Hematopoietic multipotent progenitor cell (in vitro differentiated cells): ENCODE results near the gene ACAP1. TPM values are rescaled to one million over a fixed set of nuclear protein-coding genes. Genes with fewer than 3 reads are reported as not detected.
"Not testable (repeated sequence)": the region's sequence is repeated elsewhere in the genome, so short reads cannot be mapped to it uniquely, and the experiment has no call there.

ENCODE experiments used
- DNase-seq, 3 donors: peaks; one replicate each; pipeline ENCODE4 v3.0.0-alpha.2; 2011 to 2015; ENCODE audit warnings: low read depth in 2 of 3, low spot score in 2 of 3
- total RNA-seq: library from RNA; depleted of rRNA; stranded (reverse); fragments of >200 nt; gene quantifications from one replicate; pipeline ENCODE4 v1.2.3, GENCODE V29; 2012

Gene ACAP1
- total RNA-seq, 1 donor: 109 TPM

- DNase-seq: no peak
These were observed 16.7 kb downstream of the ACAP1 start for GRCh38 chr17:7352910-7353635.

DNA sequence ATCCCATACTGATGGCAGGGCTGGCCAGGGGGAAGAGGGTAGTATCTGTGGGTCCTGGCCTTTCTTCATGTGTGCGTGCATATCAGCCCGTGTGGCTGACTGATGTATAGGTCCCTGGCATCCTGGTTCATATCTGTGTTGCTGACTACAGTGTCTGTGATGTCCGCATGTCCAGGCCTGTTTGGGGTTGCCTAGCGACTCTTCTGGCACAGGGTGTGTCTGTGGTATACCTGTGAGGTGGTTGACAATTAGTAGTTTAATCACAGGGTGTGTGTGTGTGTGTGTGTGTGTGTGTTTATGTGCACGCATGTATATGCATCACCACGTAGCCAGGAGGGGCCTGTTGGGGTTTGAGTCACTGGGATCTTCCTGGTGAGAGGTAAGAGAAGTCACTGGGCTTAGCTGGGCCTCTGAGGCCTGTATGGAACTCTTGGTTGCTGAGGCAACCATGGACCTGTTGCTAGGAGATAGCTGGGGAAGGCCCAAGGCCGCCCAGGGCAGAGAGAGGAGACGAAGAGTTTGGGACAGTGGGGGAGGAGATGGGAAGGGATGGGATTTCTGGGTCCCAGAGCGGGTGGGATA is 18.0 kb downstream of the ACAP1 start:
- no peak for DNase-seq

DNA sequence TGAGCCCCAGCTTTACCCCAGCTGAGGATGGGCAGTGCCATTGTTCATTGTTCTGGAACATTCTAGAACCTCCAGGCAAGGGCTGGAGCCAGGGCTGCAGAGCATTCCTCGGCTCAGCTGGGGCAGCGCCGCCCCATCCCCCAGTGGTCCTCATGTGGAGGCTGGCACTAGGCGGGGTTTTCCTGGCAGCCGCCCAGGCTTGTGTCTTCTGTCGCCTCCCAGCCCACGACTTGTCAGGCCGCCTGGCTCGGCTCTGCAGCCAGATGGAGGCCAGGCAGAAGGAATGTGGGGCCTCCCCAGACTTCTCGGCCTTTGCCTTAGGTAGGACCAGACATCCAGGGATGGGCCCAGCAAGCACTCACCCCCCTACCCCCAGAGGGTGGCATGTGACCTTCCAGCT is 18.7 kb downstream of the ACAP1 start, which contains the start of gene TMEM95:
Gene TMEM95 (plus strand): TSS at position 104 of the 400 bp plus-strand sequence. CDS start 49 bp downstream, at position 153.
- DNase-seq: no peak

DNA sequence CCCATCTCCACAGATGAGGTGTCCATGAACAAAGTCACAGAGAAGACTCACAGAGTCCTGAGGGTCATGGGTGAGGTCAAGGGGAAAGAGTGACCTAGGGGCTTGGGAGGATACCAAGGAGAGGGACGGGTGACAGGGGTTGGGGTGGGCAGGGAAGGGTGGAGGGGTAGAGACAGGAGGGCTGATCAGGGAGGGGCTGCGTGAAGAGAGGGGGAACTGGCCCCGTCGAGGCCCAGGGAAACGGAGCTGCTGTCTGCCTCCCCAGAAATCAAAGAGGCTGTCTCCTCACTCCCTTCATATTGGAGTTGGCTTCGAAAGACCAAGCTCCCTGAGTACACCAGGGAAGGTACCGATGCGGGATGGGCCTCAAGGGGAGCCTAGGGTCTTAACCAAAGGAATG is 19.2 kb downstream of the ACAP1 start:
- no peak for DNase-seq

DNA sequence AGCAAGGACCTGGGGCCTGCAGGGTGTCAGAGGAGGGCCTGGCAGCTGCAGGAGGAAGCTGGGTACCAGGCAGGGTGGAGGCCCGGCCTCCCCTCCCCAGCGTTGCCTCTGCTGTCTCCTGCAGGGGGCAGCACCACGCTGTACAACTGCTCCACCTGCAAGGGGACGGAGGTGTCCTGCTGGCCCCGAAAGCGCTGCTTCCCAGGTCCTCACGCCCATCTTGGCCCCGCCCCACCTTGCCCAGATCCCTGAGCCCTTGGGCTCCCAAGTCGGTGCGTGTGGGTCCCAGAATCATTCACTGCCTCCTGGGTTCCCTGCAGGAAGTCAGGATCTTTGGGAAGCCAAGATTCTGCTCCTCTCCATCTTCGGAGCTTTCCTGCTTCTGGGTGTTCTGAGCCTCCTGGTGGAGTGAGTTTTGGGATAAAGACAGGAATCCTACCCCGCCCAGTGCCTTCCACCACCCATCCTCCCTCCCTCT is 19.8 kb downstream of the ACAP1 start:
- DNase-seq: peak; percentile 65 to 89 (median 82)

- no peak for DNase-seq
These were observed 20.4 kb downstream of the ACAP1 start for GRCh38 chr17:7356756-7357155.

DNA sequence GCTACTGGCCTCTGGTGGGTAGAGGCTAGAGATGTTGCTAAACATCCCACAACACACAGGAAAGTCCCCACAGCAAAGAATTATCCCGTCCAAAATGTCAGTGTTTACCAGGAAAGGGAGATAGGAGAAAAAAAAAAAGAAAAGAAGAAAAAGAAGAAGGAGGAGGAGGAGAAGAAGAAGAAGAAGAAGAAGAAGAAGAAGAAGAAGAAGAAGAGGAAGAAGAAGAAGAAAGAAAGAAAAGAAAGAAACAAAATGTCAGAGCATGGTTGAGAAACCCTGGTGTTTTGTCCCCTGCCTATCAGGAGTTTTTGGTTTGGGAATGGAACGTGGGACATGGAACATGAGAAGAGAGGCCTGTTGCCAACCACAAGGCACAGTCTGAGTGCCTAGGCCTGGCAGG is 21.1 kb downstream of the ACAP1 start:
- DNase-seq: no peak

GRCh38 chr17:7361906-7362305 is 25.6 kb downstream of the ACAP1 start:
- no peak for DNase-seq

GRCh38 chr17:7363311-7363710 is 27.0 kb downstream of the ACAP1 start:
- no peak for DNase-seq

GRCh38 chr17:7365963-7366362 is 29.6 kb downstream of the ACAP1 start:
- not testable (repeated sequence) for DNase-seq

DNA sequence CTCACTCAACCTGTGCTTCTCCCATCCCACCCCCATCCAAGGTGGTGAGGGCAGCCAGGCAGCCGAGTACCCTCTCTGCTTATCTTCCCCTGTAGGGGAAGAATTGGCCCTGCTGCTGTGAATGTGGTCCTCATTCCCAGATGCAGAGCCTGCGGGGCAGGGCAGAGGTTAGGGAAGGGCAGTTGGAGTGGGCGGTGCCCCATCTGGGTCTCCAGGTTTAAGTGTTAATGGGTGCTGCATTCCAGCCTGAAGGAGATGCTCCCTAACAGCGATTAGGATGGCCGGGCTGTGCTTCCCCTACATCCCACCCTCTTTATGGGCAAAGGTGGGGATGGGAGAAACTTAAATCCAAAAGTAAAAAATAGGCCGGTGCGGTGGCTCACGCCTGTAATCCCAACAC is 30.8 kb downstream of the ACAP1 start:
- DNase-seq: no peak

DNA sequence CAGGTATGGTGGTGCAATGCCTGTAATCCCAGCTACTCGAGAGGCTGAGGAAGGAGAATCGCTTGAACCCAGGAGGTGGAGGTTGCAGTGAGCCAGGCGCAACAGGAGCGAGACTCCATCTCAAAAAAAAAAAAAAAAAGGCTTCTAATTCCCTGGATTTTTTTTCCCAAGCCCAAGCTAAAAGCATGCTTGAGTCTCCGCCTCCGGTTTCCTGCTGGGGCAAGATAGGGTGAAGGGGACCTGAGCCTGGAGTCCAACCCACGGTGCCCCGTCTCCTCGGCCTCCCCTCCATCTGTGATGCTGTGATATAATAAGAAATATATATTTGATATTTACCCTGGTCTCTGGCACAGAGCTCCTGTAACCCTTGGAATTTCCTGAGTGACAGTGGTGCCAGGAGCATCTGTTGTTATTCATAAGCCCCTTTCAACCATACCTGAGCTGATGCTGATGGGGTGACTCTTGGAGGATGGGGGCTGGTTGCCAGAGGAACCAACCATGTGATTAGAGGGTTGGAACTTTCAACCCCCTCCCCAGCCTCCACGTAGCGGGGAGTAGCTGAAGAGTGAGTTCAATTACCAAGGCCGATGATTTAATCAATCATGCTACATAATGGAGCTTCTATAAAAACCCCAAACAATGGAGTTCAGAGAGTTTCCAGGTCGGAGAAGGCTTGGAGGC is 31.7 kb downstream of the ACAP1 start:
- no peak for DNase-seq

DNA sequence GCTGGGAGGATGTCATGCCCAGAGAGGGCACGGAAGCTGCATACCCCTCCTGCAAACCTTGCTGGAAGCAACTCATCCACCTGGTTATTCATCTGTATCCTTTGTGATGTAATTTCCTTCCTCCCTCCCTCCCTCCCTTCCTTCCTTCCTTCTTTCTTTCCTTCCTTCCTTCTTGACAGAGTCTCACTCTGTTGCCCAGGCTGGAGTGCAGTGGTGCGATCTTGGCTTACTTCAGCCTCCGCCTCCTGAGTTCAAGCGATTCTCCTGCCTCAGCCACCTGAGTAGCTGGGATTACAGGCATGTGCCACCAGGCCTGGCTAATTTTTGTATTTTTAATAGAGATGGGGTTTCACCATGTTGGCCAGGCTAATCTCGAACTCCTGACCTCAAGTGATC is 32.3 kb downstream of the ACAP1 start:
- DNase-seq: not testable (repeated sequence)

DNA sequence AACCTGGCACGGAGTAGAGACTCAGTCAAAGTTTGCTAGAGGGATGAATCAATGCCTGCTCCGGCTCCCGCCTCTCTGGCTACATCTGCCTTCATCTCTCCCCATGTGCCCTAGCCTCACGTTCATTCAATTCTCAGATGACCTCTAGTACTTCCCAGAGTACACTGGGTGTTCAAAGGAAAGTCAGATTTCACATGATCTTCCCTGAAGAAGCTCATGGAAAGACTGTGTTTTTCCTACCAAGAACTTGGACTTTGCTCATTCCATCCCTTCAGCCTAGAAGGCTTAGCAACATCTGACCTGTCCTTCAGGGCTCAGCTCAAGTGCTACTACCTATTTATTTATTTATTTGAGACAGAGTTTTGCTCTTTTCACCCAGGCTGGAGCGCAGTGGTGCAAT is 33.5 kb downstream of the ACAP1 start:
- DNase-seq: no peak

GRCh38 chr17:7370853-7371252 is 34.5 kb downstream of the ACAP1 start:
- no peak for DNase-seq

- DNase-seq: no peak
These were observed 38.0 kb downstream of the ACAP1 start for GRCh38 chr17:7374353-7374752.

GRCh38 chr17:7379134-7379533 is 42.8 kb downstream of the ACAP1 start:
- no peak for DNase-seq

DNA sequence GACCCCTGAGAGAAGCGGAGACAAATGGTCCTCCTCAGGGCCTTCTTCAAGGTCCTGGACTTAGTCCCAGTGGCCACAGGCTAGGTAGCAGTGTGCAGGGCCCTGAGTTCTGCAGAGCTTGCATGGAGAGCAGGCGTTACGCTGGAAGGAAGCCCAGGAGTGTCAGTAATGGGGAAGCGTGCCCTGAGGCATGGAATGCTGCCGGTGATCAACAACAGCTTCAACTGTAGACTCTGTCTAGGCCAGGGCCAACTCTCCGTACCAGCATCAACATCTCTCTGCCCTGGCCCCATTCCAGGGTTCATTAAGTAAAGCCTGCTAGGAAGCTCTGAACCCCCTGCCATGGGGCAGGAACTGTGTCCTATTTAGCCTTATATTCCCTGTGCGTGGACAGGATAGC is 44.0 kb downstream of the ACAP1 start:
- DNase-seq: no peak

DNA sequence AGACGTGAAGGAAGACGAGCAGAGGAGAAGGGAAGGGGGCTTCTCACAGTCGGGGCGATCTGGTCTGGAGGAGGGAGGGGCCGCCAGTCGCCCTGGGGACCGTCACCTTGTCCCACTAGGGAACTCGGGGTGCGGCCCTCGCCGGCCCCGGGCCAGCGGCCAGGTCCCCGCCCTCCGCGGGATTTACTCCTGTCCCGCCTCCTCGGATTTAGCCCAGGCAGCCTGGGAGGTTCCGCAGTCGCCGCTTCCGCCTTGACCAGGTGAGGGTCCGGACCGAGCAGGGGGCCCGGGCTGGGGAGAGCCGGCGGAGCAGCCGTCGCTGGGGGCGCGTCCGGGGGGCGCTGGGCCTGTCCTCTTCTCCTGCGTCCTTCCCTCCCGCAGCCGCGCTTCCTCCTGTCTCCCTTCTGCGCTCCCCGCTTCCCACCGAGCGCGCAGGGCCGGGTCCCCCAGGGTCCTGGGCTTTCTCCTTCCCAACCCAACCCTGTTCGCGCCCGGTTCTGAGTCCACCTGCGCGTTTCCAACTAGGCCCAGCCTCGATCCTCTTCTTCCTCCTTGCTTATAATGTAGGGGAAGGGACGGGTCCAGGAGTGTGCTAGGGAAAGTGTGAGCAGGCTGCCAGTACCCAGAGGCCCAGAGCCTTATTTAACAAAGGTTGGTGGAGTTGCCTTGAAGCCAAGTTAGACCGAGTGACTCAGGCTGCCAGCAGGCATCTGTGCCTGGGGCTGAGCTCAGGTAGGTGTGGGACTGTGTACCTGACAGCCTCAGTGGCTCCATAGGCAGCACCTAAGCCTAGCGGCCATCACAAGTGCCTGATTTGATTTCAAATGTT is 44.7 kb downstream of the ACAP1 start, which contains the start of gene TNK1:
Gene TNK1 (plus strand): TSS at position 235 of the 829 bp plus-strand sequence. CDS start 1,838 bp downstream, outside the sequence.
- no peak for DNase-seq

GRCh38 chr17:7382901-7383300 is 46.6 kb downstream of the ACAP1 start:
- DNase-seq: no peak

DNA sequence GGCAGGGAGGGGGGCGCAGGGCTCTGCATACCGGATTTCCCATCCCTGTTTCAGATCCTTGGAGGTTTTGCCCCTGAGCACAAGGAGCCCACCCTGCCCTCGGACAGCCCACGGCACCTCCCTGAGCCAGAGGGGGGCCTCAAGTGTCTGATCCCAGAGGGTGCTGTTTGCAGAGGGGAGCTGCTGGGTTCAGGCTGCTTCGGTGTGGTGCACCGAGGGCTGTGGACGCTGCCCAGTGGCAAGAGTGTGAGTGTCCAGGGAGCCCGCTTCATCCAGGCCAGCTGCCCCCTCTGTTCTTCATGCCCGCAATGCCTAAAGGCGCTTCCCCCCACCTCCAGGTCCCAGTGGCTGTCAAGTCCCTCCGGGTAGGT is 47.0 kb downstream of the ACAP1 start:
- DNase-seq: no peak
